Upper lobe of left lung (tissue), 4 donors: ENCODE results near the gene TRIM14.

Experiments used
- EP300 ChIP-seq, 4 donors: sonication (generic); formaldehyde crosslinking; IDR thresholded peaks; one replicate each; pipeline ENCODE4 v1.5.1; 2017; ENCODE audit warnings: antibody characterized with exemption in 4 of 4, control low read depth in 2 of 4
- TF ChIP-seq, protein P1 (sequence below), 6 experiments: fragments of 450-650 bp in 4 of 6; fragments of 200-600 bp in 2 of 6; sonication (generic) in 2 of 6; IDR thresholded peaks; one replicate each; pipeline ENCODE4 v1.5.1; 2016 to 2019; ENCODE audit warnings: antibody characterized with exemption in 6 of 6

DNA sequence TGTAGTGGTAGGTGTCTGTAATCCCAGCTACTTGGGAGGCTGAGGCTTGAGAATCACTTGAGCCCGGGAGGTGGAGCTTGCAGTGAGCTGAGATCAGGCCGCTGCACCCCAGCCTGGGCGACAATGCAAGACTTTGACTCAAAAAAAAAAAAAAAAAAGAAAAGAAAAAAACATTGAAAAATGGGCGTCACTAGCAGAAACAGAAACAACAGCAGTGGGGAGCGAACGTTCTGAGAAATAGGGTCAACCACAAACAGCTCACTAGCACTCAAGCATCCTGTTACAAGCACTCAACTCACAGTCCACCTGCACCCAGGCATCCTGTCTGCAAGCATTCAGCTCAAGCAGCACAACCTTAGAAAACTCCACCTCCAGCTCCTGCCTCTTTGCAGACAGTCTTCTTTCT, 17.2 kb downstream of the TRIM14 start:
- TF ChIP-seq, protein P1, sequence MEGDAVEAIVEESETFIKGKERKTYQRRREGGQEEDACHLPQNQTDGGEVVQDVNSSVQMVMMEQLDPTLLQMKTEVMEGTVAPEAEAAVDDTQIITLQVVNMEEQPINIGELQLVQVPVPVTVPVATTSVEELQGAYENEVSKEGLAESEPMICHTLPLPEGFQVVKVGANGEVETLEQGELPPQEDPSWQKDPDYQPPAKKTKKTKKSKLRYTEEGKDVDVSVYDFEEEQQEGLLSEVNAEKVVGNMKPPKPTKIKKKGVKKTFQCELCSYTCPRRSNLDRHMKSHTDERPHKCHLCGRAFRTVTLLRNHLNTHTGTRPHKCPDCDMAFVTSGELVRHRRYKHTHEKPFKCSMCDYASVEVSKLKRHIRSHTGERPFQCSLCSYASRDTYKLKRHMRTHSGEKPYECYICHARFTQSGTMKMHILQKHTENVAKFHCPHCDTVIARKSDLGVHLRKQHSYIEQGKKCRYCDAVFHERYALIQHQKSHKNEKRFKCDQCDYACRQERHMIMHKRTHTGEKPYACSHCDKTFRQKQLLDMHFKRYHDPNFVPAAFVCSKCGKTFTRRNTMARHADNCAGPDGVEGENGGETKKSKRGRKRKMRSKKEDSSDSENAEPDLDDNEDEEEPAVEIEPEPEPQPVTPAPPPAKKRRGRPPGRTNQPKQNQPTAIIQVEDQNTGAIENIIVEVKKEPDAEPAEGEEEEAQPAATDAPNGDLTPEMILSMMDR (IDR thresholded peaks at IDR 0.05) = no peak
- no peak for TF ChIP-seq EP300 (IDR thresholded peaks at IDR 0.05)
